ENCODE measurements around the gene TLR4. TPM values are rescaled to one million over a fixed set of nuclear protein-coding genes. Genes with fewer than 3 reads are reported as not detected.

Gene TLR4
- total and polyA plus RNA-seq, 2 experiments from 2014 or later, result 0.06 to 0.17 TPM

DNA sequence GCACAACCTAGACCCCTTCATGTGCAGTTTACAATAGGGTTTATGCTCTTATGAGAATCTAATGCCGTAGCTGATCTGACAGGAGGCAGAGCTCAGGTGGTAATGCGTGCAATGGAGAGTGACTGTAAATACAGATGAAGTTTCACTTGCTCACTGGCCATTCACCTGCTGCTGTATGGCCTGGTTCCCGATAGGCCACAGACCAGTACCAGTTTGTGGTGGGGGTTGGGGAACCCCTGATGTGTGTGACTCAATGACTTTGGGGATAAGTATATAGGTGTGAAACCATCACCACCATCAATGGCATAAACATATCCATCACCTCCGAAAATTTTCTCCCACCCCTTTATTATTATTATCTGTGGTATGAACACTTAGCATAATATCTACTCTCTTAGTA lies 42.1 kb downstream of the TLR4 start:
- Histone ChIP-seq H4K20me1 (replicated peaks; ENCODE audit: insufficient read depth) (no peaks in the 10 kb centered on the region), H3K9me2 (ENCODE audit: insufficient read depth) (peaks cover 4% of the 10 kb centered on the region; the same call in 1 of the 2 replicates), H3K4me3 (no peak overlapping the region), H3K27ac (ENCODE audit: low read depth) (no peak overlapping the region), H3K36me3 (ENCODE audit: insufficient read depth) (no peaks in the 10 kb centered on the region), H3K27me3 (ENCODE audit: insufficient read depth) (peaks cover 27% of the 10 kb centered on the region), H3K4me2 (no peak overlapping the region), H2AFZ (no peak overlapping the region), H3F3A (replicated peaks; ENCODE audit: low read depth) (no peaks in the 10 kb centered on the region), H3K4me1 (ENCODE audit: insufficient read depth) (no peaks in the 10 kb centered on the region; the same call in 1 of the 2 replicates), H3K79me2 (replicated peaks; ENCODE audit: insufficient read depth) (no peaks in the 10 kb centered on the region)
- no peak overlapping the region for H3K27ac Mint-ChIP-seq
- H3K4me3 Mint-ChIP-seq, result no peak overlapping the region
- H3K27me3 Mint-ChIP-seq (ENCODE audit: insufficient read depth, low read depth, poor library complexity), result peaks cover 6% of the 10 kb centered on the region
- peaks cover 40% of the 10 kb centered on the region for H3K9me3 Mint-ChIP-seq
- no peaks in the 10 kb centered on the region; the same call in 2 of the 3 replicates for H3K4me1 Mint-ChIP-seq
- ATAC-seq (no peak), DNase-seq (ENCODE audit: low spot score) (no peak)
- TF ChIP-seq ZNF331 (CRISPR knock-in tag; IDR thresholded peaks at IDR 0.05; ENCODE audit: low read depth), result no peak
- TF ChIP-seq, protein P1, sequence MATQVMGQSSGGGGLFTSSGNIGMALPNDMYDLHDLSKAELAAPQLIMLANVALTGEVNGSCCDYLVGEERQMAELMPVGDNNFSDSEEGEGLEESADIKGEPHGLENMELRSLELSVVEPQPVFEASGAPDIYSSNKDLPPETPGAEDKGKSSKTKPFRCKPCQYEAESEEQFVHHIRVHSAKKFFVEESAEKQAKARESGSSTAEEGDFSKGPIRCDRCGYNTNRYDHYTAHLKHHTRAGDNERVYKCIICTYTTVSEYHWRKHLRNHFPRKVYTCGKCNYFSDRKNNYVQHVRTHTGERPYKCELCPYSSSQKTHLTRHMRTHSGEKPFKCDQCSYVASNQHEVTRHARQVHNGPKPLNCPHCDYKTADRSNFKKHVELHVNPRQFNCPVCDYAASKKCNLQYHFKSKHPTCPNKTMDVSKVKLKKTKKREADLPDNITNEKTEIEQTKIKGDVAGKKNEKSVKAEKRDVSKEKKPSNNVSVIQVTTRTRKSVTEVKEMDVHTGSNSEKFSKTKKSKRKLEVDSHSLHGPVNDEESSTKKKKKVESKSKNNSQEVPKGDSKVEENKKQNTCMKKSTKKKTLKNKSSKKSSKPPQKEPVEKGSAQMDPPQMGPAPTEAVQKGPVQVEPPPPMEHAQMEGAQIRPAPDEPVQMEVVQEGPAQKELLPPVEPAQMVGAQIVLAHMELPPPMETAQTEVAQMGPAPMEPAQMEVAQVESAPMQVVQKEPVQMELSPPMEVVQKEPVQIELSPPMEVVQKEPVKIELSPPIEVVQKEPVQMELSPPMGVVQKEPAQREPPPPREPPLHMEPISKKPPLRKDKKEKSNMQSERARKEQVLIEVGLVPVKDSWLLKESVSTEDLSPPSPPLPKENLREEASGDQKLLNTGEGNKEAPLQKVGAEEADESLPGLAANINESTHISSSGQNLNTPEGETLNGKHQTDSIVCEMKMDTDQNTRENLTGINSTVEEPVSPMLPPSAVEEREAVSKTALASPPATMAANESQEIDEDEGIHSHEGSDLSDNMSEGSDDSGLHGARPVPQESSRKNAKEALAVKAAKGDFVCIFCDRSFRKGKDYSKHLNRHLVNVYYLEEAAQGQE (IDR thresholded peaks at IDR 0.05; ENCODE audit: unreplicated experiment), result no peak
- TF ChIP-seq, protein P2, sequence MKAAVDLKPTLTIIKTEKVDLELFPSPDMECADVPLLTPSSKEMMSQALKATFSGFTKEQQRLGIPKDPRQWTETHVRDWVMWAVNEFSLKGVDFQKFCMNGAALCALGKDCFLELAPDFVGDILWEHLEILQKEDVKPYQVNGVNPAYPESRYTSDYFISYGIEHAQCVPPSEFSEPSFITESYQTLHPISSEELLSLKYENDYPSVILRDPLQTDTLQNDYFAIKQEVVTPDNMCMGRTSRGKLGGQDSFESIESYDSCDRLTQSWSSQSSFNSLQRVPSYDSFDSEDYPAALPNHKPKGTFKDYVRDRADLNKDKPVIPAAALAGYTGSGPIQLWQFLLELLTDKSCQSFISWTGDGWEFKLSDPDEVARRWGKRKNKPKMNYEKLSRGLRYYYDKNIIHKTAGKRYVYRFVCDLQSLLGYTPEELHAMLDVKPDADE (IDR thresholded peaks at IDR 0.05), result no peak
- no peak for TF ChIP-seq CREB1 (CRISPR knock-in tag; IDR thresholded peaks at IDR 0.05; ENCODE audit: low read depth)
- TF ChIP-seq POLR2AphosphoS5 (IDR thresholded peaks at IDR 0.05; ENCODE audit: low read depth), result no peak
- TF ChIP-seq, protein P3, sequence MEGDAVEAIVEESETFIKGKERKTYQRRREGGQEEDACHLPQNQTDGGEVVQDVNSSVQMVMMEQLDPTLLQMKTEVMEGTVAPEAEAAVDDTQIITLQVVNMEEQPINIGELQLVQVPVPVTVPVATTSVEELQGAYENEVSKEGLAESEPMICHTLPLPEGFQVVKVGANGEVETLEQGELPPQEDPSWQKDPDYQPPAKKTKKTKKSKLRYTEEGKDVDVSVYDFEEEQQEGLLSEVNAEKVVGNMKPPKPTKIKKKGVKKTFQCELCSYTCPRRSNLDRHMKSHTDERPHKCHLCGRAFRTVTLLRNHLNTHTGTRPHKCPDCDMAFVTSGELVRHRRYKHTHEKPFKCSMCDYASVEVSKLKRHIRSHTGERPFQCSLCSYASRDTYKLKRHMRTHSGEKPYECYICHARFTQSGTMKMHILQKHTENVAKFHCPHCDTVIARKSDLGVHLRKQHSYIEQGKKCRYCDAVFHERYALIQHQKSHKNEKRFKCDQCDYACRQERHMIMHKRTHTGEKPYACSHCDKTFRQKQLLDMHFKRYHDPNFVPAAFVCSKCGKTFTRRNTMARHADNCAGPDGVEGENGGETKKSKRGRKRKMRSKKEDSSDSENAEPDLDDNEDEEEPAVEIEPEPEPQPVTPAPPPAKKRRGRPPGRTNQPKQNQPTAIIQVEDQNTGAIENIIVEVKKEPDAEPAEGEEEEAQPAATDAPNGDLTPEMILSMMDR (conservative IDR thresholded peaks at IDR 0.05; ENCODE audit: low read depth in 2 of 2), result no peak
- TF ChIP-seq ZNF114 (CRISPR knock-in tag; IDR thresholded peaks at IDR 0.05), result no peak
- no peak for TF ChIP-seq EZH2phosphoT487 (IDR thresholded peaks at IDR 0.05; ENCODE audit: unreplicated experiment)
- TF ChIP-seq STAT1 (IDR thresholded peaks at IDR 0.05; ENCODE audit: unreplicated experiment), result no peak
- TF ChIP-seq JUNB (IDR thresholded peaks at IDR 0.05; ENCODE audit: unreplicated experiment), result no peak
- no peak for TF ChIP-seq EZH2 (IDR thresholded peaks at IDR 0.05; ENCODE audit: low read depth, unreplicated experiment)
- no peak for TF ChIP-seq NANOG (IDR thresholded peaks at IDR 0.05; ENCODE audit: borderline replicate concordance)
- TF ChIP-seq, protein P4, sequence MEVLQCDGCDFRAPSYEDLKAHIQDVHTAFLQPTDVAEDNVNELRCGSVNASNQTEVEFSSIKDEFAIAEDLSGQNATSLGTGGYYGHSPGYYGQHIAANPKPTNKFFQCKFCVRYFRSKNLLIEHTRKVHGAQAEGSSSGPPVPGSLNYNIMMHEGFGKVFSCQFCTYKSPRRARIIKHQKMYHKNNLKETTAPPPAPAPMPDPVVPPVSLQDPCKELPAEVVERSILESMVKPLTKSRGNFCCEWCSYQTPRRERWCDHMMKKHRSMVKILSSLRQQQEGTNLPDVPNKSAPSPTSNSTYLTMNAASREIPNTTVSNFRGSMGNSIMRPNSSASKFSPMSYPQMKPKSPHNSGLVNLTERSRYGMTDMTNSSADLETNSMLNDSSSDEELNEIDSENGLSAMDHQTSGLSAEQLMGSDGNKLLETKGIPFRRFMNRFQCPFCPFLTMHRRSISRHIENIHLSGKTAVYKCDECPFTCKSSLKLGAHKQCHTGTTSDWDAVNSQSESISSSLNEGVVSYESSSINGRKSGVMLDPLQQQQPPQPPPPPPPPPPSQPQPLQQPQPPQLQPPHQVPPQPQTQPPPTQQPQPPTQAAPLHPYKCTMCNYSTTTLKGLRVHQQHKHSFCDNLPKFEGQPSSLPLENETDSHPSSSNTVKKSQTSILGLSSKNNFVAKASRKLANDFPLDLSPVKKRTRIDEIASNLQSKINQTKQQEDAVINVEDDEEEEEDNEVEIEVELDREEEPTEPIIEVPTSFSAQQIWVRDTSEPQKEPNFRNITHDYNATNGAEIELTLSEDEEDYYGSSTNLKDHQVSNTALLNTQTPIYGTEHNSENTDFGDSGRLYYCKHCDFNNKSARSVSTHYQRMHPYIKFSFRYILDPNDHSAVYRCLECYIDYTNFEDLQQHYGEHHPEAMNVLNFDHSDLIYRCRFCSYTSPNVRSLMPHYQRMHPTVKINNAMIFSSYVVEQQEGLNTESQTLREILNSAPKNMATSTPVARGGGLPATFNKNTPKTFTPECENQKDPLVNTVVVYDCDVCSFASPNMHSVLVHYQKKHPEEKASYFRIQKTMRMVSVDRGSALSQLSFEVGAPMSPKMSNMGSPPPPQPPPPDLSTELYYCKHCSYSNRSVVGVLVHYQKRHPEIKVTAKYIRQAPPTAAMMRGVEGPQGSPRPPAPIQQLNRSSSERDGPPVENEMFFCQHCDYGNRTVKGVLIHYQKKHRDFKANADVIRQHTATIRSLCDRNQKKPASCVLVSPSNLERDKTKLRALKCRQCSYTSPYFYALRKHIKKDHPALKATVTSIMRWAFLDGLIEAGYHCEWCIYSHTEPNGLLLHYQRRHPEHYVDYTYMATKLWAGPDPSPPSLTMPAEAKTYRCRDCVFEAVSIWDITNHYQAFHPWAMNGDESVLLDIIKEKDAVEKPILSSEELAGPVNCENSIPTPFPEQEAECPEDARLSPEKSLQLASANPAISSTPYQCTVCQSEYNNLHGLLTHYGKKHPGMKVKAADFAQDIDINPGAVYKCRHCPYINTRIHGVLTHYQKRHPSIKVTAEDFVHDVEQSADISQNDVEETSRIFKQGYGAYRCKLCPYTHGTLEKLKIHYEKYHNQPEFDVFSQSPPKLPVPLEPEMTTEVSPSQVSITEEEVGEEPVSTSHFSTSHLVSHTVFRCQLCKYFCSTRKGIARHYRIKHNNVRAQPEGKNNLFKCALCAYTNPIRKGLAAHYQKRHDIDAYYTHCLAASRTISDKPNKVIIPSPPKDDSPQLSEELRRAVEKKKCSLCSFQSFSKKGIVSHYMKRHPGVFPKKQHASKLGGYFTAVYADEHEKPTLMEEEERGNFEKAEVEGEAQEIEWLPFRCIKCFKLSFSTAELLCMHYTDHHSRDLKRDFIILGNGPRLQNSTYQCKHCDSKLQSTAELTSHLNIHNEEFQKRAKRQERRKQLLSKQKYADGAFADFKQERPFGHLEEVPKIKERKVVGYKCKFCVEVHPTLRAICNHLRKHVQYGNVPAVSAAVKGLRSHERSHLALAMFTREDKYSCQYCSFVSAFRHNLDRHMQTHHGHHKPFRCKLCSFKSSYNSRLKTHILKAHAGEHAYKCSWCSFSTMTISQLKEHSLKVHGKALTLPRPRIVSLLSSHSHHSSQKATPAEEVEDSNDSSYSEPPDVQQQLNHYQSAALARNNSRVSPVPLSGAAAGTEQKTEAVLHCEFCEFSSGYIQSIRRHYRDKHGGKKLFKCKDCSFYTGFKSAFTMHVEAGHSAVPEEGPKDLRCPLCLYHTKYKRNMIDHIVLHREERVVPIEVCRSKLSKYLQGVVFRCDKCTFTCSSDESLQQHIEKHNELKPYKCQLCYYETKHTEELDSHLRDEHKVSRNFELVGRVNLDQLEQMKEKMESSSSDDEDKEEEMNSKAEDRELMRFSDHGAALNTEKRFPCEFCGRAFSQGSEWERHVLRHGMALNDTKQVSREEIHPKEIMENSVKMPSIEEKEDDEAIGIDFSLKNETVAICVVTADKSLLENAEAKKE (CRISPR knock-in tag; IDR thresholded peaks at IDR 0.05), result no peak
- H3K36me3 Mint-ChIP-seq (ENCODE audit: low read depth), result peaks cover 3% of the 10 kb centered on the region; the same call in 1 of the 3 replicates

Measured in GM23338 (cell line).